Measurements from ENCODE around the gene ARPC3.
"Not testable (repeated sequence)": the region's sequence is repeated elsewhere in the genome, so short reads cannot be mapped to it uniquely, and the experiment has no call there.

The ARPC3 gene

DNA sequence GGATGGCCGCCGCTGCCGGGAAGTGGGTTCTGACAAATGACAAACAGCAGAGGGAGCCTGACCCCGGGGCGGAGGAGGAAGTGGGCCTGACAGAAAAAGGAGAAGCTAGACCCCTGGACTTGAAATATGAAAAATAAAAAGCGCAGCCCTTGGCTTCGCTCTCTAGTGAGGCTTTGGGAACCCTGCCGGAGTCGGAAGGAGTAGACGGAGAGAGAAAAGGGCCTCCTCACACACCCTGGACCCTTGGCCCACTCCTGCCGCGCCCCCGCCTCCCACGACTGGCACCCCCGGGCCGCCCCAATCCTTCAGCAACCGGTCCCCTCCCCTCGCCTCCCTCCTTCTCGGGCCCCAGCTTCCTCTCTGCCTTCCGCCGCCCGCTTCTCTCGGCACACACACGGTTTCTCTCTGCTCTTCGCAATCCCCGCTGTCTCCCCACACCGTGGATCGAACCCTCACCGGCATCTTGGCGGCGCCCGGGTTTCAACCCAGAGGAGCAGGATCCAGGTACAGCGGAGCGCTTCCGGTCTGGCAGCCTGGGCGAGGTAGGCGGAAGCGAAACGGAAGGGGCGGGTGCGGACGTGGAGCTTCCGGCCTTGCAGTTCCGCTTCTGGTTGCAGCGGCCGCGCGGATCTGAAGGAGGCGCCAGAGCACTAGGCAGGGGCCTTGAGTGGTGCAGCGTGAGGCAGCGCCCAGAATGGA is at the start of gene ARPC3:
Gene ARPC3, minus strand, starts transcription at position 539 of the 699 bp plus-strand sequence. Its CDS starts 77 bp downstream, at position 462.
- peak; percentile 92 for DNase-seq (ENCODE audit: low read depth)

GRCh38 chr12:110498984-110499706 is 49.0 kb upstream of the ARPC3 start:
- no peak for DNase-seq (ENCODE audit: low read depth)

DNA sequence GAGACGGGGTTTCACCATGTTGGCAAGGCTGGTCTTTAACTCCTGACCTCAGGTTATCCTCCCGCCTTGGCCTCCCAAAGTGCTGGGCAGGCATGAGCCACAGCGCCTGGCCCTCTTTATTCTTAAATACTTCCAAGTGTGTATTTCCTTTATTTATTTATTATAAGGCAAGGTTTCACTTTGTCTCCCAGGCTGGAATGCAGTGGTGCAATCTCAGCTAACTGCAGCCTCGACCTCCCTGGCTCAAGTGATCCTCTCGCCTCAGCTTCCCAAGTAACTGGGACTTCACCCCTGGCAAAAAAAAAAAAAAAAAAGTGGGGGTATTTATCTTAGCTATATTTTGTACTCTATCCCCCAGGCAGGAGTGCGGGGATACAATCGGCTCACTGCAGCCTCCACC is 25.3 kb upstream of the ARPC3 start:
- DNase-seq (ENCODE audit: low read depth): no peak

DNA sequence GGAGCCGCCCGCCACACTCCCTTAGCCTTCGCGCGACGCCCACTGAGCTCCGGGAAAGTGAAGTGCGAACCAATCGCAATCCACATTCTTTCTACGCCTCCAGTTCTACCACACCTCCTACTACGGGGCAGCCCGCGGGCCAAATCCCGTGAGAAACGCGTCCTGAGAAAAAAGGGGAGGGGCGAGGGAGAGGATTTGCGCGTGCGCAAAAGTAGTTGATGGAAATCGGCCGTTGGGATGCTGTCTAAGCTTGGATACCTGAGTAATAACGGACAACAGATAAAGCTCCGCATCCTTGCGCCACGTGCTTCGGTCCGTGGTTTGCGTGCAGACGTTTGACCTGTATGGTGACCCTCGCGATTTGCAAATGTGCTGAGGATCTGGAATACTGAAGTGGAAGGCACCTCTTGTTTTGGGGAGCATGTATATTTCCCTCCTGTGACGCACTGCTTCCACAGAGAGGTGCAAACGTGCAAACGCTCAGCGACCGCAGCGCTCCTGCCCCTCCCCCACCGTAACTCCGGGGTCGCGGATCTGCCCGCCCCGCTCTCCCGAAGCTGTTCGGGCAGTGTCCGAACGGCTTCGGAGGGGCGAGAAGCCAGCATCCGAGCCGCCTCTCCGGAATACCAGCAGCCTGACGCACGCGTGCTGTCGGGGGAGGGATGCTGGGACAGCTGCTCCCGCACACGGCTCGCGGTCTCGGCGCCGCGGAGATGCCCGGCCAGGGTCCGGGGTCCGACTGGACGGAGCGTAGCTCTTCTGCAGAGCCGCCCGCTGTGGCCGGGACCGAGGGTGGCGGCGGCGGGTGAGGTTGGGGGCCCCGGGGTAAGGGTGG is 18.3 kb upstream of the ARPC3 start, which contains the start of the genes FAM216A and GPN3:
Gene FAM216A, plus strand, starts transcription at position 632 of the 835 bp plus-strand sequence. Its CDS starts 31 bp downstream, at position 663.
Gene GPN3, minus strand, starts transcription at position 44 of the 835 bp plus-strand sequence. CDS start 54 bp downstream, outside the sequence.
- DNase-seq (ENCODE audit: low read depth): peak; percentile 91

DNA sequence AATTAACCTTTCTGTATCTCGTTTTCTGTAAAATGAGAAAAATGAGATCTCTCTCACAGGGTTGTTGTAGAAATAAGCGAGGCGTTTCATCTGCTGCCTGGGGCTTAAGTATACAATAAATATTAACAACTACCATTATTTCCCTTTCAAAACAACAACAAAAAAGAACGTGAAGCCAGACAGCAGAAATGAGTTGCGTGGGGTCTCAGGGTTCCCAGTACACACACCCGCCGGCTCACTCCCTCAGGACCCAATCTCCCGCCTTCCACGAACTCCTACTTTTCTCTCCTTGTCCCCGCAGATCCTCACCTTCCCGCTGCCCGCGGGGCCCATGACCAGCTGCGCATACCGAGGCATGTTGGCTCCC is 17.7 kb upstream of the ARPC3 start:
- DNase-seq (ENCODE audit: low read depth): no peak

DNA sequence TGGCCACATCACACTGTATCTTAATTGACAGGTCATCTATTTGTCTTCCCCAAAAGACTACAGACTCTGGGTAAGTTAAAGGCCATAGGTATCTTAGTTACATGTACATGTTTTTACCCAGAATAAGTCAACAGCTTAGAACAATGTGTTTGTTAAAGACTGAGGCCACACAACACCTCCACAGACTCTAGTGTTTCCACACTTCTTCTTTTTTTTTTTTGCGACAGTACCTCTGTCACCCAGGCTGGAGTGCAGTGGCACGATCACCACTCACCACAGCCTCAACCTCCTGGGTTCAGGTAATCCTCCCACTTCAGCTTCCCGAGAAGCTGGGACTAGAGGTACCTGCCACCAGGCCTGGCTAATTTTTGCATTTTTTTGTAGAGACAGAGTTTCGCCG is 16.7 kb upstream of the ARPC3 start:
- no peak for DNase-seq (ENCODE audit: low read depth)

DNA sequence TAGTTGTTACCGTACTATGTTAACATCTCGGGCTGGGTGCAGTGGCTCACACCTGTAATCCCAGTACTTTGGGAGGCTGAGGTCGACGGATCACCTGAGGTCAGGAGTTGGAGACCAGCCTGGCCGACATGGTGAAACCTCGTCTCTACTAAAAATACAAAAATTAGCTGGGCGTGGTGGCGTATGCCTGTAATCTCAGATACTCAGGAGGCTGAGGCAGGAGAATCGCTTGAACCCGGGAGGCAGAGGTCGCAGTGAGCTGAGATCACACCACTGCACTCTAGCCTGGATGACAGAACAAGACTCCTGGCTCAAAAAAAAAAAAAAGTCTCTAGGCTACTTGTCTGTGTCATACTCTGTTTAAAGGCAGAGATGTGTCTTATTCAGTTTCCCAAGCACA is 15.6 kb upstream of the ARPC3 start:
- not testable (repeated sequence) for DNase-seq (ENCODE audit: low read depth)

- no peak for DNase-seq (ENCODE audit: low read depth)
These were observed 14.9 kb upstream of the ARPC3 start for GRCh38 chr12:110465024-110465423.

DNA sequence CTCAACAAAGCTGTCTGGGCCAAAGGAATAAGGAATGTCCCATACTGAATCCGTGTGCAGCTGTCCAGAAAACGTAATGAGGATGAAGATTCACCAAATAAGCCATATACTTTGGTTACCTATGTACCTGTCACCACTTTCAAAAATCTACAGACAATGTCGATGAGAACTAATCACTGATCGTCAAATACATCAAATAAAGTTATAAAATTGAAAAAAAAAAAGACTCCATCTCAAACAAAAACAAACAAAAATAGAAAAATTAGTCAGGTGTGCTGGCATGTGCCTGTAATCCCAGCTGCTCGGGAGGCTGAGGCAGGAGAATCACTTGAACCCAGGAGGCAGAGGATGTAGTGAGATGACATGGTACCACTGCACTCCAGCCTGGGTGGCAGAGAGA is 11.1 kb upstream of the ARPC3 start:
- not testable (repeated sequence) for DNase-seq (ENCODE audit: low read depth)

- no peak for DNase-seq (ENCODE audit: low read depth)
These were observed 8.6 kb upstream of the ARPC3 start for GRCh38 chr12:110458756-110459155.

- DNase-seq (ENCODE audit: low read depth): no peak
These were observed 3.6 kb upstream of the ARPC3 start for GRCh38 chr12:110453569-110454296.

- no peak for DNase-seq (ENCODE audit: low read depth)
These were observed 1.1 kb upstream of the ARPC3 start for GRCh38 chr12:110451263-110451662.

DNA sequence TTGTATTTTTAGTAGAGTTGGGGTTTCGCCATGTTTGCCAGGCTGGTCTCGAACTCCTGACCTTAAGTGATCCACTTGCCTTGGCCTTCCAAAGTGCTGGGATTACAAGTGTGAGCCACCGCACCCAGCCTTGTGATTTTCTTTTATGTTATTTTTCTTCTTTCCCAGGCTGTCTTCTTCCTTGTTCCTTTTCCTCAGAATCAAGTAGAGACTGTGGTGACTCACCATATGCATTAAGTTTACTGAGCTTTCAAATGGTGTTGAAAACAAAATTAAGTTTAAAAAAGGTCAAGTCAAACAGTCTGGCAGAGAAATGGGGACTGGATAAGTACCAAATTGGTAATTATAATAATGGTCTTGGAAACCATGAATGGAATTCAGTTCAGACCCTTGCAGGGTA is 5.7 kb downstream of the ARPC3 start:
- no peak for DNase-seq (ENCODE audit: low read depth)

GRCh38 chr12:110436231-110436630 is 13.9 kb downstream of the ARPC3 start:
- DNase-seq (ENCODE audit: low read depth): no peak

DNA sequence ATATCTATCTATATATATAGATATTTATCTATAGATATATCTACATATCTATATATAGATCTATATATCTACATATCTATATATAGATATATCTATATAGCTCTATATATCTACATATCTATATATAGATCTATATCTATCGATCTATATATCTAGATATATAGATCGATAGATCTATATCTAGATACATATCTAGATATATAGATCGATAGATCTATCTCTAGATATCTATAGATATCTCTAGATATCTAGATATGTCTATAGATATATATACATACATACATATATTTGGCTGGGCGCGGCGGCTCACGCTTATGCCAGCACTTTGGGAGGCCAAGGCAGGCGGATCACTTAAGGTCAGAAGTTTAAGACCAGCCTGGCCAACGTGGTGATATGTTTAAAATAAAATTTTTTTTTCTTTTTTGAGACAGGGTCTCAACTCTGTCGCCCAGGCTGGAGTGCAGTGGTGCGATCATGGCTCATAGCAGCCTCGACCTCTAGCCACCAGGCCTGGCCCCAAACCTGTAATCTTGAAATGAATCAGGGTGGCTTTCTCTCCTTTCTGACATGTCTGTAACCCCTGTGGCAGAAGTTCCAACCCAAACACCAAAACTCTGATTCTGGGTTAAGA is 18.1 kb downstream of the ARPC3 start:
- DNase-seq (ENCODE audit: low read depth): no peak

GRCh38 chr12:110429676-110430075 is 20.5 kb downstream of the ARPC3 start:
- DNase-seq (ENCODE audit: low read depth): not testable (repeated sequence)

- DNase-seq (ENCODE audit: low read depth): no peak
These were observed 23.7 kb downstream of the ARPC3 start for GRCh38 chr12:110426406-110426805.

DNA sequence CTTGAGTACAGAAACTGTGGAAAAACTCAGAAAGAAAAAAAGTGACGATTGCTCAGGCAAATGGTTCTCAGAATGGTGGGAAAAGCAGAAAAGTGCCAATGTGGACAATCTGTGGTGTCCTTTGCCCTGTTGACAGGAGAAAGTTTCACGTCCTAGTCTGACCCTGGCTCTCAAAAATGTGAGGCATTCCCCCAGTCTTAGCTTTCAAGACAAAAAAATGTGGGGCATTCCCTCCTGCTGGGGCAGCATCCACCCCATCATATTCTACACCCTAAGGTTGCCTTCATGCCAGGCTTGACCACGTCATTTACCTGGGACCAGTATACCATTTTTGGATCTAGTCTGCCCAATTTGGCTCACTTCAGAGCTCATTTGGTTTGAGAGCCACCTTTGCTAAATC is 25.9 kb downstream of the ARPC3 start:
- DNase-seq (ENCODE audit: low read depth): no peak

- DNase-seq (ENCODE audit: low read depth): no peak
These were observed 28.4 kb downstream of the ARPC3 start for GRCh38 chr12:110421701-110422100.

- no peak for DNase-seq (ENCODE audit: low read depth)
These were observed 28.9 kb downstream of the ARPC3 start for GRCh38 chr12:110421159-110421661.

- DNase-seq (ENCODE audit: low read depth): not testable (repeated sequence)
These were observed 29.5 kb downstream of the ARPC3 start for GRCh38 chr12:110420644-110421043.

Data from stimulated activated CD4-positive, alpha-beta T cell treated with anti-CD3 and anti-CD28 coated beads, Interleukin-2, amount 100 ng/mL, for 4 hours (primary cell).